NB4 (cell line): ENCODE data around the gene APOC4.

Experiments
- CTCF ChIP-seq: IDR thresholded peaks from one replicate; pipeline ENCODE4 v1.5.1; 2012; ENCODE audit warnings: low read depth, low read length
- POLR2A ChIP-seq: IDR thresholded peaks from 2 replicates; pipeline ENCODE4 v1.6.1; 2011; ENCODE audit warnings: mild to moderate bottlenecking; ENCODE audit not compliant: insufficient read length; ENCODE audit errors: extremely low read depth

GRCh38 chr19:44892932-44893331, 49.1 kb upstream of the APOC4 start:
- TF ChIP-seq CTCF: no peak
- no peak for TF ChIP-seq POLR2A
